IPS DF 19.7 (cell line): ENCODE measurements around the gene CAMP.
"Not testable (repeated sequence)": the region's sequence is repeated elsewhere in the genome, so short reads cannot be mapped to it uniquely, and the experiment has no call there.

Experiments
- DNase-seq: peaks from one replicate; pipeline ENCODE4 v3.0.0-alpha.2; 2013; ENCODE audit warnings: low read depth, low spot score

CAMP gene, protein sequence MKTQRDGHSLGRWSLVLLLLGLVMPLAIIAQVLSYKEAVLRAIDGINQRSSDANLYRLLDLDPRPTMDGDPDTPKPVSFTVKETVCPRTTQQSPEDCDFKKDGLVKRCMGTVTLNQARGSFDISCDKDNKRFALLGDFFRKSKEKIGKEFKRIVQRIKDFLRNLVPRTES

GRCh38 chr3:48222616-48223513 lies at the start of gene CAMP:
TSS of gene CAMP (plus strand) at chr3:48223495. CDS start at chr3:48223512, 17 bp downstream.
- DNase-seq = no peak

GRCh38 chr3:48178072-48178471 lies 45.2 kb upstream of the CAMP start:
- DNase-seq = no peak

DNA sequence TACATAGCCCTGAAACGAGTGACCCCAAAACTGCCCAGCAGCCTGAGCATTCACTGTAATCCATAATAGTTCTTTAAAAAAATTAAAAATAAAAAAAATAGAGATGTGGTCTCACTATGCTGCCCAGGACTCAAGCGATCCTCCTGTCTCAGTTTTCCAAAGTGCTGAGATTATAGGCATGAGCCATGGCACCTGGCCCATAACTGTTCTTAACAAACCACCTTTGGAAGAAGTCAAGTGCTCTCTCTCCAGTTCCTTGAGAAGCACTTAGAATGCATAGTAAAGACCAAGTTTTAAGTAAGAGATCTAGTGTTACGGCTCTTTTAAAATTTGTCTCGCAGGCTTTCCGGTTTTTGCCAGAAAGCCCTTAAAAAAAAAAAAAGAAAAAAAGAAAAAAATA lies 43.3 kb upstream of the CAMP start:
- no peak for DNase-seq

DNA sequence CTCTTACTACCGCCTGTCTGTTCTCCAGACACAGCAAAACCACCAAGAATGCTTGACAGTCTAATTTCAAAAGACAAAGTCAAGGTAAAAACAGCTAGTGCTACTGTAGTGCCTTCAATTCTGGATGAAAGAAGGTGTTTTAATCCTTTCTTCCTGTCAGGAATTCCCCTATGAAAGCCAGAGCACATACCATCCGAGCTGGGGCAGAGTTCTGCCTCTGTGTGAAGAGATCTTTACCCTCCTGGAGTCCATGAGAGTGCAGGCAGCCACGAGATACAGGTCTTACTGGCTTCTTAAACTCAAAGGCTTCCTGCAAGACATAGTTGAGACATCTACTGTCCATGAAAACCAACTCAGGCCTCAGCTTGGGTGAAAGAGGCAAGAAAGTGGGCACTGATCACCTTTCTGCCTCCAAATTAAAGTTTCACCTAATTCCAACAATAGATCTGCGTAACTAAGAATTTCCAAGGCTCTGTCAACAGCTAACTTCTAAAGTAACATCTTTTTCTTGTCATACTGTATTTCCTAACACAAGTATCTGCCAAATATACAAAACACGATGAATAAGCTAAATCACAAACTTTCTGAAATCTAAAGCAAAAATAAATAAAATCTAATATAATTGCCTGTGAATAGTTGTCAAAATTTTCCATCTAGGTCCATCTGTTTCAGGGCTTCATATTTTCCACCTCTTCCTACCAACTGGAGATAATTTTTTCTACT lies 42.6 kb upstream of the CAMP start:
- DNase-seq = no peak

DNA sequence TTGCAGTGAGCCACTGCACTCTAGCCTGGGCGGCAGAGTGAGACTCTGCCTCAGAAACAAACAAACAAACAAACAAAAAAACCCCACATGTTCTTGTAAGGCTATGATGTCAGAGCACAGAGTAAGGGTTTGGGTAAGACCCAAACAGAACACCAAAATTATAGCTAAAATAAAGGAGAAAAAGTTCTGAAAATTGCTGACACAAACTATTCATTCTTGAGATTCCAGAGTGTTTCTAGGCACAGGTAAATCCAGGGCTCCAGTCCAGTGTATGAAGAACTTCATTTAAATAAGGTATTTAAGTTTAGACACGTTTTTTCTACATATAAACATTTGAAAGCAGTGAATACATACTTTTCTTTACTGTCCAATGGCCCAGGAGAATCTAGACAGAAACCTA lies 39.0 kb upstream of the CAMP start:
- no peak for DNase-seq

GRCh38 chr3:48185129-48185528 lies 38.2 kb upstream of the CAMP start:
- no peak for DNase-seq

DNA sequence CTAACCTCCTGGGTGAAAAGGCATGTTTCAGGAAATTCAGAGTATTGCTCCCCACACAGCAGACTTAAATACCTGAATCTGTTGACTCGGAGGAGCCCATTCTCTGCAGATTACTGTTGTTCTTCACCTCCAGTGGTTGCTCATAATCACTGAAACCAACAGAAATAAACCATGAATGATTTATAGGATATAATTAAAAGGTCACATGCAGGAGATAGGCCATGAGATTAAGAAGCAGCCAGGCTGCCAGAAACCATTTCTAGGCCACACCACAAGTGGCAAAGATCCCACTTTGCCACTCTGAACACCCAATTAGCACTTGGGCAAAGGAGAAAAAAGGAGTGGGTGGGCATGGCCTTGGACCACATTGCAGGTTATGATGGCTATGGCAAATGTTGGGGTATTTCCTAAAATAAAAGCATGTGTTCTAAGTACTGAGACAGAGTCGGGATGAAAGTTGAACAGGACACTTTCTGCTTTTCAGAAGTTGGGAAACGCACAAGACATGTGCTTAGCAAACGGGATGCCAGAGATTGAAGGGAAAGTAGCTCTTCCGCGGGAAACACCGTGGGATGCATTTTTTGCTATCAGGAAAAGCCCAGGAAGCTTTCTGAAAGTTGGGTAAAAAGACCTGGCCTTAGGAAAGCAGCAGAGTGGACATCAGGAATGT lies 36.5 kb upstream of the CAMP start:
- no peak for DNase-seq

- no peak for DNase-seq
Observed at GRCh38 chr3:48187301-48187578, 36.1 kb upstream of the CAMP start.

DNA sequence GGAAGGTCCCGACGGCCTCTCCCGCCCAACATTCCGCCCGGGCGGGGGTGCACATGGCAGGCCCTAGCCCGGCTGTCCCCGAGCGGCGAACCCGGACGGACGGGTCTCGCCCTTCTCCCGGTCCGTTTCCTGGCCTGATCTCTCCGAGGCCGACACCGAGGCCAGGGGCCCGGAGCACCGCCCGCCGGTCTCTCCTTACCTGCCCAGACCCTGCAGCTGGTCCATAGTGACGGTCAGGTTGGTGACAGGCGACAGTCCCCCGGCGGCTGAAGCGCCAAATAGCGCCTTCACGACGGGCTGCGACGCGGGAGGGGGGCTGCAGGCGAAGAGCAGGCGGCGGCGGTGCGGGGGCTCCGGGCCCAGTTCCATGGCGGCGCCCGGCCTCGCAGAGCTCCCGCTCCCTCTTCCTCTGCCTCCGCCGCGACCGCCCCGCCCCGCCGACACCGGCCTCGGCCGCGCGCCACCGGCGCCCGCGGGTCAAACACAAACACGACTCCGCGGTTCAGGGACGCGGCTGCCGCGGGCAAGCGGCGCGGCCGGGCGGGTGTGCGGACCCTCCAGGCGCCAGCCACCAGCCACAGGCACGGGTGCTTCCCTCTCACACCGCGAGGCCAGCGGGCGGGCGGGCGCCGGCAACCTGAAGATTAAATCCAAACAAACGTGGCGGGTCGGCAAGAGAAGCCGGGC lies 35.6 kb upstream of the CAMP start:
- no peak for DNase-seq

GRCh38 chr3:48188266-48189201 lies 34.8 kb upstream of the CAMP start, which contains the start of gene CDC25A:
TSS of gene CDC25A (minus strand) at chr3:48188417. CDS start at chr3:48187947, 470 bp downstream.
- DNase-seq = peak; percentile 99

DNA sequence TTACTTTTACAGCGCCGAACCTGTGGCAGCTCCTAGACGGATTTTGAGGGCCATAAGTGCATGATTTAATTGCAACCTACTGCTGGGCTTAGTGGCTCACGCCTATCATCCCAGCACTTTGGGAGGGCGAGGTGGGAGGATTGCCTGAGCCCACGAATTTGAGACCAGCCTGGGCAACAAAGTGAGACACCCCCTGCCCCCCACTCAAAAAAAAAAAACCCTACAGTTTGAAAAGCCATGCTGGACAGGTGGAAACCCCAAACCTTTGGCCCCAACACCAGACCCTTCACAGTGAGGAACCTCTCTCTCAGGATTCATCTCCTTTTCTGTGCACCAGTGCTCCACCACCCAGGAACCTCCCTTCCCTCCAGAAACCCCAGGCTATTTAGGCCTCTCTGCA lies 34.0 kb upstream of the CAMP start:
- DNase-seq = no peak

DNA sequence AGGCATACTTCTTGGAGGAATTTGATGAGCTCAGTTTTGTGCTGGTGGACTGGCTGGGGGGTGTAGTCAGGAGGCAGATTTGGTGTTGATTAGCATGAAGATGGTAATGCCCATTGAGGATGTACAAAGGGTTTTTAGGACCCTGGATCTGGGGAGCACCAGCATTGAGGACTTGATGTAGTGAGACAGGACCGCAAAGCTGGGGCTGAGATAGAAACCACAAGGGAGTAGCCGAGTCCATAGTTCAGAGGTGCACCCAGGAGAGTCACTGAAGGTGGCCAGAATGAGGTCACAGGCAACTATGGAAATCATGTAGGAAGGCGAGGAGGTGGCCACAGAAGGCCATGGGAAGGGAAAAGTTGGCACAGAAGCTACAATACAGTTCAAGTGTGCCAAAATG lies 32.4 kb upstream of the CAMP start:
- no peak for DNase-seq

GRCh38 chr3:48194446-48195071 lies 28.7 kb upstream of the CAMP start:
- DNase-seq = no peak

DNA sequence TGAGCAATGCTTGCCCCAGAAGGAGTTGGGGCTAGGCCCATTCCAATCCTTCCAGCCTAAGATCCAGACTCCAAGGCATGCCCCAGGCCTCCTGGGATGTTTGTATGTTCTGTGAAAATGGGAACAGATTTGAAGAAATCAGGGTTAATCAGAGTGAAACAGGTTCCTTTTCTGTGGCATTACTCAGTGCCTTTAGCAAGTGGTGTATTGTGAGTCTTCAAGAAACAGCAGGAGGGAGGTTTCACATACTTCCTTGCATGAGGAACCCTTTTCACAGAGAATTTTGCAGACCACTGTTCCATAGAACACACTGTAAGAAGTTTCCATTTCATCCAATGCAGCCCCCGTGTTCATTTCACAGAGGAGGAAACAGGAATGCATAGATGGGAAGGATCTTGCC lies 26.7 kb upstream of the CAMP start:
- DNase-seq = no peak

DNA sequence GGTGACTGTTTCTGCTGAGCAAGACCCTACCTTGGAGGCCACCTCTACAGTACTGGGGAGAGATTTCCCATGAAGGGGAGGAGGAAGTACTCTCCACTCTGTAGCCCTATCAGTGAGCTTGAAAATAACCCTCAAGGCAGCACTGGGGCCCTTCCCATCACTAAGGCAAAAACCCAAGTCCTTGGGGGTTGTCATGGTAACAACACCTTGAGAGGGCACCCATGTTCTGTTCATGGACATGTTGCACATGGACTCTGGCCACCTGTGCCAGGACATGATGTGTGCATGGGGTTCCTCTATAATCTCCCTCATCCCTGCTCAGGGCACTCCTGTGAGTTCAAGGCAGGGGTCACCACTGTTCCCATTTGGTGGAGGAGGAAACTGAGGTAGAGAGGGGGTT lies 24.2 kb upstream of the CAMP start:
- no peak for DNase-seq

- DNase-seq = no peak
Observed at GRCh38 chr3:48202632-48203031, 20.7 kb upstream of the CAMP start.

GRCh38 chr3:48208076-48208475 lies 15.2 kb upstream of the CAMP start:
- no peak for DNase-seq

- DNase-seq = no peak
Observed at GRCh38 chr3:48209445-48209844, 13.8 kb upstream of the CAMP start.

GRCh38 chr3:48210534-48210933 lies 12.8 kb upstream of the CAMP start:
- DNase-seq = not testable (repeated sequence)

DNA sequence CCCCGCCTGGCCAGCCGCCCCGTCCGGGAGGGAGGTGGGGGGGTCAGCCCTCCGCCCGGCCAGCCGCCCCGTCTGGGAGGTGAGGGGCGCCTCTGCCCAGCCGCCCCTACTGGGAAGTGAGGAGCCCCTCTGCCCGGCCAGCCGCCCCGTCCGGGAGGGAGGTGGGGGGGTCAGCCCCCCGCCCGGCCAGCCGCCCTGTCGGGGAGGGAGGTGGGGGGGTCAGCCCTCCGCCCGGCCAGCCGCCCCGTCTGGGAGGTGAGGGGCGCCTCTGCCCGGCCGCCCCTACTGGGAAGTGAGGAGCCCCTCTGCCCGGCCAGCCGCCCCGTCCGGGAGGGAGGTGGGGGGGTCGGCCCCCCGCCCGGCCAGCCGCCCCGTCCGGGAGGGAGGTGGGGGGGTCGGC lies 11.5 kb upstream of the CAMP start:
- DNase-seq = not testable (repeated sequence)
